Activated CD8-positive, alpha-beta memory T cell treated with anti-CD3 and anti-CD28 coated beads, Interleukin-2, amount 50 U/mL, for 24 hours (primary cell): ENCODE results near the gene SIGLEC8.
A peak's percentile ranks its signal among the peaks of the same experiment; 100 is the strongest.
"Not testable (repeated sequence)": the region's sequence is repeated elsewhere in the genome, so short reads cannot be mapped to it uniquely, and the experiment has no call there.

ENCODE experiments used
- DNase-seq: peaks from one replicate; pipeline ENCODE4 v3.0.0-alpha.2; 2020; ENCODE audit errors: extremely low read depth

Gene SIGLEC8

DNA sequence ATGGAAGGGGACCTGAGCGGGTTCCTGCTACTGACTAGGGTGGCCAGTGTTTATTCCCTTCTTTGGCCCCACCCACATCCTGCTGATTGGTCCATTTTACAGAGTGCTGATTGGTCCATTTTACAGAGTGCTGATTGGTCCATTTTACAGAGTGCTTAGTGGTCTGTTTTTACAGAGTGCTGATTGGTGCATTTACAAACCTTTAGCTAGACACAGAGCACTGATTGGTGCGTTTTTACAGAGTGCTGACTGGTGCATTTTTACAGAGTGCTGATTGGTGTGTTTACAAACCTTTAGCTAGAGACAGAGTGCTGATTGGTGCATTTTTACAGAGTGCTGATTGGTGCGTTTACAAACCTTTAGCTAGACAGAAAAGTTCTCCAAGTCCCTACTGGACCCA is 10.7 kb downstream of the SIGLEC8 start:
- DNase-seq: not testable (repeated sequence)

- peak; percentile 87 for DNase-seq
These were observed 16.6 kb downstream of the SIGLEC8 start for GRCh38 chr19:51441410-51442390.

GRCh38 chr19:51440846-51441409 is 17.3 kb downstream of the SIGLEC8 start:
- DNase-seq: peak; percentile 32

DNA sequence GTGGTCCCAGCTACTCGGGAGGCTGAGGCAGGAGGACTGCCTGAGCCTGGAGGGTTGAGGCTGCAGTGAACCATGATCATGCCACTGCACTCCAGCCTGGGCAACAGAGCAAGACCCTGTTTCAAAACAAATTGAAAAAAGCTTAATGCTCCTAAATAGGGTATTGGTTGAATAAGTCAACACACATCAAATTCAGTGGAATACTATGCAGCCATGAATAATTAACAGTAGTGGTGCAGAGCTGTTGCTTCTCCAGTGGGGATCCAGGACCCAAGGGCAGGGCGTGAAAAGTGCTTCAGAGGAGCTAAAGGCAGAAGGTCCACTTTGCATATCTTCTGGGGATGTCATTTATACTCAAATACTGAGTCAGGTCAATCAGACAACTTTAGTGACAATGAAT is 18.2 kb downstream of the SIGLEC8 start:
- DNase-seq: no peak

DNA sequence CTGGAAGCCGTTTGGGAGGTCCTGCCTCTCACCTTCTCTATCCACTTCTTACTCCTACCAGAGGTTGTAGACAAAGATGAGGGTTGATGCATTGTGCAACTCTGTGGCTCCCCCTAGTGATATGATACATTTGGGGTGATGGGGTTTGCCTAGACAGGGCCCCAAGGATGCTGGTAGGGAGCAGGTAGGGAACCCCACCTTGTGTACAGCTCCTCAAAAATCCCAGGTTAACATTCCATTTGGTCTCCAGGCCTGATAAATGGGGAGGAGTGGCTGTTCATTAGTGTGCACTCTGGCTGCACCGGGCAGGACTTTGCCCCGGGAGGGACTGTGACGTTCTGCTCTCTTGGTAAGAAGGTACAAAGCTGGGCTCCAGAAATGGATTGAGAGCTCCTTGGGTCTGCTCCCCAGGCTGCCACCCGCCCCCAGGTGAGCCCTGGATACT is 19.2 kb downstream of the SIGLEC8 start:
- DNase-seq: no peak

GRCh38 chr19:51434456-51434855 is 23.8 kb downstream of the SIGLEC8 start:
- DNase-seq: no peak

DNA sequence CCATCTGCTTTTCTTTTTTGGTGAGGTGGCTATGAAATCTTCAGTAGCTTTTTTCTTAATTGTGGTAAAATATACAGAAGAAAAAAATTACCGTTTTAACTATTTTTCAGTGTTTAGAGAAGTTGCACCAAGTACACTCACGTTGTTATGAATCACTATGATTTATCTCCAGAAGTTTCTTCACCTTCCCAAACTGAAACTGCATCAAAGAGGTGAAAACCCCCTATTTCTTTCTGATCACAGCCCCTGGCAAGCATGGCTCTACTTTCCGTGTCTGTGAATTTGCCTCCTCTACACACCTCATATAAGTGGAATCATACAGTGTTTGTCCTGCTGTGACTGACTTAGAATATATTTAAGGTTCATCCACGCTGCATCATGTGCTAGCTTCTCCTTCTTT is 25.2 kb downstream of the SIGLEC8 start:
- no peak for DNase-seq

- DNase-seq: no peak
These were observed 27.1 kb downstream of the SIGLEC8 start for GRCh38 chr19:51431124-51431523.

GRCh38 chr19:51430221-51430620 is 28.0 kb downstream of the SIGLEC8 start:
- DNase-seq: no peak

GRCh38 chr19:51427201-51427600 is 31.1 kb downstream of the SIGLEC8 start:
- DNase-seq: no peak

- peak; percentile 64 for DNase-seq
These were observed 36.2 kb downstream of the SIGLEC8 start for GRCh38 chr19:51422053-51422448.

- DNase-seq: no peak
These were observed 36.8 kb downstream of the SIGLEC8 start for GRCh38 chr19:51421229-51422052.

GRCh38 chr19:51420511-51420910 is 37.7 kb downstream of the SIGLEC8 start:
- DNase-seq: not testable (repeated sequence)

GRCh38 chr19:51418707-51419106 is 39.5 kb downstream of the SIGLEC8 start:
- no peak for DNase-seq

GRCh38 chr19:51417810-51418157 is 40.5 kb downstream of the SIGLEC8 start:
- no peak for DNase-seq

DNA sequence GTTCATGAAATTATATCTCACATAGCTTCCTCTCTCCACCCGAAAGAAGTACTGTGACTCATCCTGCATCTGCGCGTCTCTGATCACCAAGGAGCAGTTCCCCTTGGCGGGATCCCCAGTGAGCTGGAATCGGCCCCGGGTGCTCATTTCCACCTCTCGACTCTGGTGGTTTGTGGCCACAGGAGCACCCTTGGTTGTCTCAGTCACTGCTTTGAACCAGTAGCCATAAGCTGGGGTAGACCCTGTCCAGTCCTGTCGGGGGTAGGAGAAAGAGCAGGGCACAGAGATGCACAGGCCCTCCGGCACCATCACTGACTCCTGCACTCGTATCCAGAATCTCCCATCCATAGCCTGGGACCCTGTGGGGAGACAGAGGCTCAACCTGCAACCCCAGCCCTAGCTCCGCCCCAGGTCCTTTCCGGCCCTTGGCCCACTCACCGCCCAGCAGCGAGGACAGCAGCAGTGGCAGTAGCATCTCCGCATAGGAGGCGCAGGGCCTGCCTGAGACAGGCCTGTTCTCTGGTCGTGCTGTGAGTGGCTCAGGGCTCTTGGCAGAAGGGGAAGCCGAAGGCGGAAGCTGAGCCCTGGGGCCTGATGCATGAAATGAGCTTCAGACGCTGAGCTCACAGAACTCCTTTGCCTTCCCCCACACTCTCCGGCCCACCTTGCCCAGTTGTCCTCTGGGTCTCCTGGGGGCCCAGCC is 41.0 kb downstream of the SIGLEC8 start, which contains the start of gene SIGLEC10:
Gene SIGLEC10, minus strand, starts transcription at position 536 of the 703 bp plus-strand sequence. Its CDS starts 61 bp downstream, at position 475.
- no peak for DNase-seq

DNA sequence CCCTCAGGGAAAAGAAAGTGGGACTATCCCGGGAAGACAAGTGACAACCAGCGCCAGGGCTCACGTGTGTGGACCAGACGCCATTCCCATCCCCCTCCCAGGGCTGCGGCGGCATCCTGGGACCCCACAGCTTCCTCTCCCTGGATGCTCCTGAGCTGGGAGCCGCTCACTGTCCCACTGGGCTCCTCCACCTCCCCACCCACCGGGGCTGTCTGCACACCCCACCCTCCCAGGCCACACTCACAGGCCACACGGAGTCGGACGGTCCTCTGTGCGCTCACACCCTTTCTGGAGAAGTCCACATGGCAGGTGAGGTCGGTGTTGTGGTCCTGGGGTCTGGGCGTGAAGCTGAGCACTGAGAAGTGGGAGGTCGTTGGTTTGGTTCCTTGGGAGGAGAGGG is 41.8 kb downstream of the SIGLEC8 start:
- not testable (repeated sequence) for DNase-seq

DNA sequence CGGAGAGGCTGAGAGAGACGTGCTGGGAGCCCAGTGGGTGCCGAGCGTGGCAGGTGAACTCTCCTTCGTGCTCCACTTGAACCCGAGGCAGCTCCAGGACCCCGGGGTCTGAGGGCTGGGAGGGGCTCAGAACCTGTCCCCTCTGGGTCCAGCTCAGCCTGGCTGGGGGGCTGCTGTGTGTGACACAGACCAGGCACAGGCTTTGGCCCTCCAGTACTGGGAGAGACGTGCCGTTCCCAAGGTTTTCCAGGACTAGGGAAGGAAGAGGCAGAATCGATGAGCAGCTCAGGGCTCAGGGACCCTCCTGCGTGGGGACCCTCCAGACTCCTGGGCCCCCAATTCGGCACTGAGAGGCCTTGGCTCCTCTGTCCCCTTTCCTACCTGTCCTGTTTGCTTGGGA is 43.1 kb downstream of the SIGLEC8 start:
- DNase-seq: no peak

GRCh38 chr19:51410950-51411748 is 47.1 kb downstream of the SIGLEC8 start:
- DNase-seq: no peak

GRCh38 chr19:51407511-51408131 is 50.6 kb downstream of the SIGLEC8 start:
- DNase-seq: no peak
